Esophagus (tissue), 2 donors: ENCODE results near the gene SQOR. TPM values are rescaled to one million over a fixed set of nuclear protein-coding genes. Genes with fewer than 3 reads are reported as not detected.

Experiments used
- H3K27ac ChIP-seq, 2 donors: one replicate each; pipeline ENCODE4 v1.5.1; 2013; ENCODE audit warnings: low read depth in 2 of 2, mild to moderate bottlenecking in 2 of 2, inconsistent platforms in 1 of 2, low read length in 1 of 2, moderate library complexity in 1 of 2
- H3K27me3 ChIP-seq, 2 donors: one replicate each; pipeline ENCODE4 v1.6.1; 2013; ENCODE audit warnings: low read length in 2 of 2, control low read depth in 1 of 2, mild to moderate bottlenecking in 1 of 2; ENCODE audit not compliant: insufficient read depth in 2 of 2, control insufficient read depth in 1 of 2
- H3K36me3 ChIP-seq, 2 donors: one replicate each; pipeline ENCODE4 v1.6.1; 2013; ENCODE audit warnings: low read length in 1 of 2; ENCODE audit not compliant: control insufficient read depth in 2 of 2, insufficient read depth in 2 of 2
- H3K4me1 ChIP-seq, 2 donors: one replicate each; pipeline ENCODE4 v1.6.1; 2013; ENCODE audit warnings: low read length in 1 of 2; ENCODE audit not compliant: control insufficient read depth in 2 of 2, insufficient read depth in 2 of 2
- H3K4me3 ChIP-seq, 2 donors: one replicate each; pipeline ENCODE4 v1.5.1; 2013; ENCODE audit warnings: low read length in 2 of 2, mild to moderate bottlenecking in 2 of 2, low read depth in 1 of 2, moderate library complexity in 1 of 2
- H3K9me3 ChIP-seq, 2 donors: one replicate each; pipeline ENCODE4 v1.6.1; 2013; ENCODE audit warnings: mild to moderate bottlenecking in 2 of 2, low read depth in 1 of 2, low read length in 1 of 2, moderate library complexity in 1 of 2; ENCODE audit not compliant: control insufficient read depth in 2 of 2, insufficient read depth in 1 of 2
- WGBS, 2 donors: extraction: QIAGEN DNeasy Blood & Tissue Kit; methylation state at CpG; one replicate each; pipeline ENCODE4 v1.1.7; 2013; 5-methylcytosine and 5-hydroxymethylcytosine counted together
- polyA plus RNA-seq, 2 donors: library from polyadenylated mRNA; stranded (reverse); fragments of 200-250 nt; gene quantifications; one replicate each; pipeline ENCODE4 v1.2.3, GENCODE V29; 2013
- donor health status: healthy with polysubstance abuse.
- donor health status: Bipolar disorder and iron deficiency.

The SQOR gene
- 10 to 100 TPM; 75.6 to 88.4 TPM for polyA plus RNA-seq

DNA sequence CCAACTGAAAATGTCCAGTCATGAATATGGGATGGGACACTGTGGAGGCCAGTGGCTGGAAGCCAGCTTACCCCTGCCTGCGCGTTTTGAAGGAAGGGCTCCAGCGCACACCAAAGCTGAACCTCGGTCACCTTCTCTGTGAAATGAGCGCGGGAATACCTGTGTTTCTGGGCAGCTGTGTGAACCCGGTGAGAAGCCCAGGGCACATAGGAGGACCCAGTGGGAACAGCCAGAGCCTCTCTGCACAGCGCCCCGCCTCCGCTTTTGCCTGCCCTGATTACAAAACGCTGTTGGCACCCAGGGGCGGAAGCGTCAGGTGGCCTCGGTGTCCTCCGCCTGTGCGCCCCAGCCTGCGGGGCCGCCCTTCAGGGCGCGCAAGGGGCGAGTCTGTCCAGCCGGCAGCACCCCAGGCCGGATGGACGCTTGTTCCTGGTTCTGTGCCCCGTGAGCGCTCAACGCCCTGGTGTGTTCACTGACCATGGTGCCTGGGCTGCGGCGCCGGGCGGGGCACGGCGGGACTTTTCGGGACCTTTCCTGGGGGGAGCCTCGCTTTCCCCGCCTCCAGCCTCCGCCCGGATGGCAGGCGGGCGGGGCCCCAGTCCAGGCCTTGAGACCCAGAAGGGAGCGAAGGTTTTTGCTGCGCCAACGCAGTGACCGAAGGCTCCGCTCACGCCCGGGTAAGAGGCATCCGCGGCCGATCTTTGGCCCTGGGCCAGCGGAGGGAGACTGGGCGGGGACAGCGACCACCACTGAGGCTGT is at the start of gene SQOR:
Gene SQOR (plus strand): TSS at position 598 of the 759 bp plus-strand sequence. CDS start 23,895 bp downstream, outside the sequence.
- H3K4me1 ChIP-seq, result peaks cover 0 to 8% of the 10 kb centered on the region in 2 donors
- H3K36me3 ChIP-seq, result no peaks in the 10 kb centered on the region
- H3K27me3 ChIP-seq, result no peaks in the 10 kb centered on the region
- H3K4me3 ChIP-seq, result peak within 1 kb of the TSS; percentile 73 to 92
- no peaks in the 10 kb centered on the region for H3K9me3 ChIP-seq
- H3K27ac ChIP-seq, result peak within 1 kb of the TSS; percentile 97
- 2 to 3% methylated on average over 51 to 53 of the region's 53 CpGs for WGBS, 2 donors

DNA sequence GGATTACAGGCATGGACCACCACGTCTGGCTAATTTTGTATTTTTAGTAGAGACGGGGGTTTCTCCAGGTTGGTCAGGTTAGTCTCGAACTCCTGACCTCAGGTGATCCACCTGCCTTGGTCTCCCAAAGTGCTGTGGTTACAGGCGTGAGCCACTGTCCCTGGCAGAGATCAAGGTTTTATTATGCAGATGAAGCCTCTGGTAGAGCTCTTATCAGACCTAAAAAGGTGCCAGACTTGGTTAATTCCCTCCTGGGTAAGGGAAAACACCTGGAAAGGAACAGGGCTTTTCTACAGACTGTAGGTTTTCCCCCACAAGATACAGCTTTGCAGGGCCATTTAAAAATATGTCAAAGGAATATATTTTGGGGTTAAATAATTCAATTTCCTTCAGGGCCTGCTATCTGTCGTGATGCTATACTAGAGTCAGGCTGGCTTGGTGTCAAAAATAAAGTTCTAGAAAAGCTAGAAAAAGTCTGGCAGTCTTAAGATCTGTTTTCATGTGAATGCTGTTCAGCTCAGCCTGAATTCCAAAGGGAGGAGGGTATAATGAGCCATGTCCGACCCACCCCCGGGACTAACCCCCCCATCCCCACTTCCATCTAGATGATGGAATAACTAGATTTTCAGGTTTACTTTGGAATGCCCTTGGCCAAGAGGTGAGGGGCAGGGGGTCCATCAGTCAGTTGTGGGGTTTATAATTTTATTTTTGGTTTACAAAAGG is 49.6 kb upstream of the SQOR start:
- no peaks in the 10 kb centered on the region for H3K9me3 ChIP-seq
- no peaks in the 10 kb centered on the region for H3K4me1 ChIP-seq
- no peak overlapping the region for H3K4me3 ChIP-seq
- WGBS, 2 donors, result 67 to 68% methylated on average over 7 of the region's 7 CpGs
- peak overlapping the region in 1 of 2 donors; percentile 29 for H3K27ac ChIP-seq
- H3K27me3 ChIP-seq, result no peaks in the 10 kb centered on the region
- H3K36me3 ChIP-seq, result no peaks in the 10 kb centered on the region

GRCh38 chr15:45586125-45586524 is 48.7 kb upstream of the SQOR start:
- Histone ChIP-seq H3K9me3 (no peaks in the 10 kb centered on the region), H3K27ac (peak overlapping the region in 1 of 2 donors; percentile 98), H3K4me3 (peak overlapping the region in 1 of 2 donors; percentile 85), H3K4me1 (no peaks in the 10 kb centered on the region), H3K27me3 (no peaks in the 10 kb centered on the region), H3K36me3 (no peaks in the 10 kb centered on the region)
- 54 to 74% methylated on average over 3 of the region's 3 CpGs for WGBS, 2 donors

- H3K27me3 ChIP-seq, result no peaks in the 10 kb centered on the region
- H3K27ac ChIP-seq, result peak overlapping the region; percentile 98
- H3K36me3 ChIP-seq, result no peaks in the 10 kb centered on the region
- H3K4me1 ChIP-seq, result no peaks in the 10 kb centered on the region
- no peaks in the 10 kb centered on the region for H3K9me3 ChIP-seq
- H3K4me3 ChIP-seq, result peak overlapping the region; percentile 85 to 97
- WGBS, 2 donors, result 1% methylated on average over 14 of the region's 14 CpGs
Observed at GRCh38 chr15:45586601-45587094, 48.2 kb upstream of the SQOR start.

DNA sequence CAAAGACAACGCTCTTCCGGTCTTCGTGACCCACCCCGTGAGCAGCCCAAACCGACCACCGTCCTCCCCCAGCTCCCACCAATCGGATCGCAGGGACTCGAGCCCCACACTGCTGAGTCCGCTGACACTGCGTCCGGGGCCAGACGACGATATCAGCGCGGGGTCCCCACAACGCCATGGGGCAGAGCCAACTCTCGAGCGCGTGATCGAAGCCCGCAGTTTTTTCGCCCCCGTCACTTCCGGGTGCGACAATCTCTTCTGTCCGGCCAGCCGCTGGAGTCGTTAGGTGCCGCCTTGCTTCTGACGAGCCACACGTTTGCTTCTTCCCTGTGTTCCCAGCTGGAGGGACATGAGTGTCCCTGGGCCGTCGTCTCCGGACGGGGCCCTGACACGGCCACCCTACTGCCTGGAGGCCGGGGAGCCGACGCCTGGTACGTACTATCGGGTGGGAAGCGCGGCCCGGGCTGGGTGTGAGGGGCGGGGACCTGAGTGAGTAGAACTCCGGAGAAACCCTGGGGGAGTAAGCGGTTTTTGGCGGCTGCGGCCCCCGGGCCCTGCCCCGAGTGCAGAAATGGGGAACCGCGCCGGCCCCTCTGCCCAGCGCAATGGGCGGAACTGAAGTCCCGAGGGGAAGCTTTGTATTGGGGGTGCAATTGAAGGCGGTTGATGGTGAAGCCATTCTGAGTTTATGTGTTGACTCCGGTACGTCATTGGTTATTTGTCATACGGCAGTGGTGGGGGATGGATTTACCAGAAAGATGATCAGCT is 47.5 kb upstream of the SQOR start, which contains the start of gene BLOC1S6:
Gene BLOC1S6 (plus strand): TSS at position 285 of the 768 bp plus-strand sequence. CDS start 65 bp downstream, at position 350.
- Histone ChIP-seq H3K4me1 (no peaks in the 10 kb centered on the region), H3K27me3 (no peaks in the 10 kb centered on the region), H3K27ac (peak within 1 kb of the TSS; percentile 98), H3K9me3 (no peaks in the 10 kb centered on the region), H3K4me3 (peak within 1 kb of the TSS; percentile 85 to 97), H3K36me3 (no peaks in the 10 kb centered on the region)
- 1% methylated on average over 62 of the region's 62 CpGs for WGBS, 2 donors

- H3K36me3 ChIP-seq, result peaks cover 0 to 2% of the 10 kb centered on the region in 2 donors
- H3K4me3 ChIP-seq, result peak overlapping the region; percentile 85 to 97
- no peaks in the 10 kb centered on the region for H3K4me1 ChIP-seq
- no peaks in the 10 kb centered on the region for H3K9me3 ChIP-seq
- 0% methylated on average over 4 of the region's 4 CpGs for WGBS, 2 donors
- H3K27ac ChIP-seq, result peak overlapping the region; percentile 98
- H3K27me3 ChIP-seq, result no peaks in the 10 kb centered on the region
Observed at GRCh38 chr15:45587863-45588170, 47.0 kb upstream of the SQOR start.

DNA sequence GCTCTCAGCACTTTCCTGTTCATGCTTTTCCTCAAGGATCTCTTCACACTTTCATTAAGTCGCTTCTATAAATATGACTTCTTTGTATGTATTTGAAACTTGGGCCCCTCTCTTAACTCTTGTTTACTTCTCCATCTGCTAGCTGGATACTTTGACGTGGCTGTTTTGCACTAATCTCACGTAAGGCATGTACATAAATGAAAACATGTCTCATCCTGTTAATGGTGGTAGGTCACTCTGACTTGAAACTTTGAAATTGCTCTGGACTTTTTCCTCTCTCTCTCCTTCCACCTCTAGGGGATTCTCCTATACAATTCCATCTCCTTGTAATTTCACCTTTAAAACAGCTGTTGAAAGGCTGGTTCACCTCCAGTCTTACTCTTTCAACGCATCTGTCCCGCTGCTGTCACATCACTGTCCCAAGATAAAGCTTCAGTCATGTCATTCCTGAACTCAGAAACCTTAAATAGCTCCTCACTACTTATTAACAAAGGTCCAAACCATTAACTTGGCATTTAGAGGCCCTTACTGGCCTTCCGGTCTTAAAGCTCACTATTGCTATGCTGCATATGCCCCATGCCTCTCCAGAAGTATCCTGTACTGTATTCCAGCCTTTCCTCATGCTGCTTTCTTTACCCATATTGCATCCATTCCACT is 46.5 kb upstream of the SQOR start:
- H3K9me3 ChIP-seq, result no peaks in the 10 kb centered on the region
- H3K27me3 ChIP-seq, result no peaks in the 10 kb centered on the region
- peaks cover 0 to 2% of the 10 kb centered on the region in 2 donors for H3K36me3 ChIP-seq
- peak overlapping the region; percentile 42 to 98 for H3K27ac ChIP-seq
- 25 to 26% methylated on average over 6 of the region's 6 CpGs for WGBS, 2 donors
- peak overlapping the region; percentile 85 to 97 for H3K4me3 ChIP-seq
- H3K4me1 ChIP-seq, result no peaks in the 10 kb centered on the region

DNA sequence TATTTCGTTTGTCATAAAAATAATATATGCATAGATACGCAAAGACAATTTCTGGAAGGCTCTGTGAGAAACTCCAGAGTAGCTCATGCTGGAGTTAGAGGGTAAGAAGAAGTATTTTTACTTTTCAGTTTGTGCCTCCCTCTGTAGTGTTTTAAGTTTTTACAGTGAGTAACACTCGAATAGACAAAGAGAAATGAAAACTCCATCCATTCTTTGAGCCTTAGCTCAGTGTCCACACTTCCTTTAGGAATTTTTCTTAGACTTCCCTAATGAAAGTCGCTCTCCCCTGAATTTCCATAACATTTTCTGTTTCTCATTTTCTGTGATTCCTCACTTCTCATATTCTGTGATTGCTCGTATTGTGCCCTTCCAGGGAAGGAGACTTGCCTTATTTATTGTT is 45.6 kb upstream of the SQOR start:
- WGBS, 2 donors, result 69 to 79% methylated on average over 5 of the region's 5 CpGs
- Histone ChIP-seq H3K36me3 (peaks cover 0 to 2% of the 10 kb centered on the region in 2 donors), H3K4me3 (no peak overlapping the region), H3K9me3 (no peaks in the 10 kb centered on the region), H3K27me3 (no peaks in the 10 kb centered on the region), H3K4me1 (no peaks in the 10 kb centered on the region), H3K27ac (no peak overlapping the region)

DNA sequence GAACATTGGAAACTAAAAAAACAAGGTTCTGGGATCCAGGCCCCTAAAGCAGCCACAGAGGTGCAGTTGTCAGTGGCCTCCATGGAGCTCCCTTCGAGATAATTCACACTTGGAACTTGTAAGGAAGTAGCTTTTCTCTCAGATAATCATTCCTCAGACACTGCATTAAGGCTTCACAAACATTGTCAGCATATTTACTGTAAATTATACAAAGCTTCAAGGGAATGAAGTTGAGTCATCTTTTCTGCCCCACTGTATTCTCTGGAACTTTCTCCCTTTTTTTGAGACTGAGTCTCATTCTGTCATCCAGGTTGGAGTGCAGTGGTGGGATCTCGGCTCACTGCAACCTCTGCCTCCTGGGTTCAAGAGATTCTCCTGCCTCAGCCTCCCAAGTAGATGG is 40.5 kb upstream of the SQOR start:
- Histone ChIP-seq H3K4me1 (no peaks in the 10 kb centered on the region), H3K36me3 (peaks cover 0 to 6% of the 10 kb centered on the region in 2 donors), H3K4me3 (no peak overlapping the region), H3K9me3 (no peaks in the 10 kb centered on the region), H3K27me3 (no peaks in the 10 kb centered on the region), H3K27ac (no peak overlapping the region)
- WGBS, 2 donors, result 81 to 83% methylated on average over 2 of the region's 2 CpGs
